IMR-90 (cell line): ENCODE data around the gene STX18. TPM values are rescaled to one million over a fixed set of nuclear protein-coding genes. Genes with fewer than 3 reads are reported as not detected.

Experiments
- ATAC-seq: fragments of 200-7000 bp; cut with Tn5 transposase; 2 replicates; pipeline ENCODE4 v1.9.1; 2020; ENCODE audit warnings: low read depth, mild to moderate bottlenecking, moderate library complexity
- BruUV-seq: library from RNA; stranded (reverse); fragments of 400-500 nt; replicated peaks from 2 replicates; lab custom pipeline; 2021; lab: Mats Ljungman, UMichigan
- CTCF ChIA-PET: fragments of 300-600 bp; formaldehyde crosslinking; extraction: SDS; loops from one replicate; lab custom pipeline; 2021; ENCODE audit warnings: antibody characterized with exemption; lab: Yijun Ruan, JAX
- POLR2A ChIA-PET: fragments of 300-600 bp; sonication (Branson Sonifier 250); formaldehyde crosslinking; loops from one replicate; lab custom pipeline; 2022; ENCODE audit warnings: antibody characterized with exemption; ENCODE audit not compliant: unreplicated experiment; lab: Charles Lee
- DNase-seq: peaks from one replicate; pipeline ENCODE4 v3.0.0; 2013
- H2AFZ ChIP-seq: replicated peaks from 2 replicates; pipeline ENCODE3; 2013; ENCODE audit warnings: low read length, mild to moderate bottlenecking; ENCODE audit not compliant: poor library complexity
- H2AK5ac ChIP-seq: 2 replicates; pipeline ENCODE4 v1.6.1; 2013; ENCODE audit warnings: low read depth, low read length, inconsistent platforms
- H2AK9ac ChIP-seq: replicated peaks from 2 replicates; pipeline ENCODE3; 2013; ENCODE audit warnings: mild to moderate bottlenecking, low read depth, low read length, moderate library complexity; ENCODE audit not compliant: poor library complexity
- H2BK120ac ChIP-seq: 2 replicates; pipeline ENCODE4 v1.6.1; 2013; ENCODE audit warnings: low read depth, low read length, inconsistent platforms
- H2BK15ac ChIP-seq: 3 replicates; pipeline ENCODE4 v1.6.1; 2013; ENCODE audit warnings: low read depth, low read length, inconsistent platforms
- H2BK20ac ChIP-seq: 2 replicates; pipeline ENCODE4 v1.6.1; 2013; ENCODE audit warnings: low read depth, mild to moderate bottlenecking, inconsistent platforms, low read length, moderate library complexity
- H2BK5ac ChIP-seq: 2 replicates; pipeline ENCODE4 v1.6.1; 2013; ENCODE audit warnings: mild to moderate bottlenecking, low read depth, low read length, inconsistent platforms; ENCODE audit not compliant: poor library complexity, severe bottlenecking
- H3K14ac ChIP-seq: replicated peaks from 2 replicates; pipeline ENCODE4 v1.6.1; 2013; ENCODE audit warnings: low read depth, low read length, inconsistent platforms
- H3K18ac ChIP-seq: 2 replicates; pipeline ENCODE4 v1.6.1; 2013; ENCODE audit warnings: low read depth, low read length, control low read depth
- H3K23ac ChIP-seq: 2 replicates; pipeline ENCODE4 v1.6.1; 2013; ENCODE audit warnings: low read depth, low read length, inconsistent platforms
- H3K27ac ChIP-seq: 2 replicates; pipeline ENCODE4 v1.5.1; 2013; ENCODE audit warnings: mild to moderate bottlenecking, control low read depth, low read length; ENCODE audit not compliant: insufficient read depth
- H3K27me3 ChIP-seq: 2 replicates; pipeline ENCODE4 v1.6.1; 2013; ENCODE audit warnings: low read length; ENCODE audit not compliant: control insufficient read depth, insufficient read depth
- H3K36me3 ChIP-seq: 2 replicates; pipeline ENCODE4 v1.6.1; 2013; ENCODE audit warnings: low read length, mixed read lengths; ENCODE audit not compliant: control insufficient read depth, insufficient read depth
- H3K4ac ChIP-seq: 2 replicates; pipeline ENCODE4 v1.6.1; 2013; ENCODE audit warnings: low read depth, low read length, inconsistent platforms
- H3K4me1 ChIP-seq: 2 replicates; pipeline ENCODE4 v1.6.1; 2013; ENCODE audit warnings: low read length, mixed read lengths; ENCODE audit not compliant: control insufficient read depth, insufficient read depth
- H3K4me2 ChIP-seq: 2 replicates; pipeline ENCODE4 v1.6.1; 2013; ENCODE audit warnings: low read depth, mild to moderate bottlenecking, control low read depth, low read length, moderate library complexity
- H3K4me3 ChIP-seq: 2 replicates; pipeline ENCODE4 v1.5.1; 2013; ENCODE audit warnings: low read depth, mild to moderate bottlenecking, control low read depth, low read length, moderate library complexity; ENCODE audit not compliant: insufficient read depth
- H3K56ac ChIP-seq: 2 replicates; pipeline ENCODE4 v1.6.1; 2013; ENCODE audit warnings: low read length, inconsistent platforms; ENCODE audit not compliant: insufficient read depth; ENCODE audit errors: extremely low read depth
- H3K79me1 ChIP-seq, 2 experiments: 2 replicates each; pipeline ENCODE4 v1.6.1; 2013; ENCODE audit warnings: low read length in 2 of 2, inconsistent platforms in 1 of 2, low read depth in 1 of 2
- H3K9ac ChIP-seq: 2 replicates; pipeline ENCODE4 v1.6.1; 2013; ENCODE audit warnings: low read depth, low read length, control low read depth
- H3K9me1 ChIP-seq: 2 replicates; pipeline ENCODE4 v1.6.1; 2013; ENCODE audit warnings: low read length, inconsistent platforms; ENCODE audit not compliant: insufficient read depth
- H3K9me3 ChIP-seq: 2 replicates; pipeline ENCODE4 v1.6.1; 2013; ENCODE audit warnings: low read length; ENCODE audit not compliant: control insufficient read depth, insufficient read depth
- H4K20me1 ChIP-seq: 2 replicates; pipeline ENCODE4 v1.6.1; 2013; ENCODE audit warnings: low read length, inconsistent platforms; ENCODE audit not compliant: insufficient read depth
- H4K5ac ChIP-seq: 2 replicates; pipeline ENCODE4 v1.6.1; 2013; ENCODE audit warnings: mild to moderate bottlenecking, low read depth, low read length, control low read depth
- H4K8ac ChIP-seq, 2 experiments: 2 replicates each; pipeline ENCODE4 v1.6.1; 2013; ENCODE audit warnings: low read depth in 2 of 2, low read length in 2 of 2, control low read depth in 1 of 2, inconsistent platforms in 1 of 2
- H4K91ac ChIP-seq: 2 replicates; pipeline ENCODE4 v1.6.1; 2013; ENCODE audit warnings: low read depth, low read length, inconsistent platforms; ENCODE audit not compliant: insufficient read depth
- BHLHE40 ChIP-seq: fragments of 150-350 bp; IDR thresholded peaks from 2 replicates; pipeline ENCODE4 v1.6.1; 2016; ENCODE audit warnings: mild to moderate bottlenecking, low read depth, low read length
- CTCF ChIP-seq: conservative IDR thresholded peaks from 2 replicates; pipeline ENCODE4 v1.5.1; 2012; ENCODE audit warnings: mild to moderate bottlenecking, low read depth, low read length, improper control_type of control experiment
- ELK1 ChIP-seq: fragments of 150-350 bp; IDR thresholded peaks from 2 replicates; pipeline ENCODE4 v1.6.1; 2016; ENCODE audit warnings: low read depth, mild to moderate bottlenecking, low read length, moderate library complexity, borderline replicate concordance
- FOS ChIP-seq: fragments of 150-350 bp; IDR thresholded peaks from 2 replicates; pipeline ENCODE4 v1.6.1; 2016; ENCODE audit warnings: low read depth, low read length
- POLR2A ChIP-seq: IDR thresholded peaks from 2 replicates; pipeline ENCODE4 v1.6.1; 2012; ENCODE audit warnings: mild to moderate bottlenecking, low read depth, low read length
- SMC3 ChIP-seq: fragments of 150-350 bp; IDR thresholded peaks from 2 replicates; pipeline ENCODE4 v1.6.1; 2016; ENCODE audit warnings: low read depth, mild to moderate bottlenecking, antibody characterized with exemption, low read length, moderate library complexity
- WGBS, 2 experiments: methylation state at CpG; one replicate each; pipeline versions ENCODE4 v1.1.5 to v1.1.7; 2013; ENCODE audit warnings: missing lambda C conversion rate in 2 of 2; ENCODE audit not compliant: insufficient read length in 1 of 2; ENCODE audit errors: extremely low coverage in 2 of 2; 5-methylcytosine and 5-hydroxymethylcytosine counted together
- dilution Hi-C: fragments of 300-500 bp; cut with HindIII; formaldehyde crosslinking; loops from one replicate; pipeline ENCODE4 v1.14.3; 2018; ENCODE audit warnings: low sequenced_read_pairs; ENCODE audit not compliant: unreplicated experiment
- in situ Hi-C: fragments of 300-500 bp; cut with MboI; formaldehyde crosslinking; loops from 3 replicates; pipeline ENCODE4 v1.14.3; 2019; ENCODE audit warnings: low sequenced_read_pairs, inconsistent platforms, mixed read lengths
- intact Hi-C: fragments of 100-400 bp; cut with micrococcal nuclease; formaldehyde crosslinking; loops from 2 replicates; pipeline ENCODE4 v1.10.0; 2022
- polyA plus RNA-seq, 3 experiments: library from polyadenylated mRNA; depleted of rRNA; stranded (reverse); fragments of >200 nt; gene quantifications; 2 replicates each; pipeline ENCODE4 v1.2.3, GENCODE V29; 2012; ENCODE audit warnings: low replicate concordance in 1 of 3
- total RNA-seq: library from RNA; depleted of rRNA; stranded (reverse); fragments of >200 nt; gene quantifications from 2 replicates; pipeline ENCODE4 v1.2.3, GENCODE V29; 2012

Gene STX18
- total and polyA plus RNA-seq, 2 of the 4 experiments (the other 2 are of a cell fraction): 20.1 to 23.4 TPM

GRCh38 chr4:4388311-4388790 lies 153.5 kb downstream of the STX18 start:
- Histone ChIP-seq H2AK9ac (peak overlapping the region; percentile 6), H3K14ac (no peak overlapping the region), H4K8ac (no peak overlapping the region), H3K56ac (no peak overlapping the region), H3K4me2 (no peak overlapping the region; the same call in 1 of the 2 replicates), H2BK120ac (no peak overlapping the region), H2BK5ac (no peak overlapping the region), H3K23ac (no peak overlapping the region), H2BK15ac (no peak overlapping the region), H2AK5ac (no peak overlapping the region), H3K27ac (no peak overlapping the region), H3K9ac (no peak overlapping the region), H2BK20ac (no peak overlapping the region), H4K20me1 (no peaks in the 10 kb centered on the region; the same call in 1 of the 2 replicates), H3K79me1 (no peaks in the 10 kb centered on the region), H3K4me3 (no peak overlapping the region), H4K91ac (no peak overlapping the region), H3K18ac (no peak overlapping the region), H3K9me1 (no peaks in the 10 kb centered on the region), H4K5ac (no peak overlapping the region), H3K27me3 (peaks cover 81% of the 10 kb centered on the region), H3K4ac (no peak overlapping the region), H3K4me1 (peaks cover 4% of the 10 kb centered on the region; the same call in 1 of the 2 replicates), H3K36me3 (no peaks in the 10 kb centered on the region; the same call in 1 of the 2 replicates), H2AFZ (no peak overlapping the region), H3K9me3 (no peaks in the 10 kb centered on the region)
- dilution Hi-C loops: no loop called here
- TF ChIP-seq CTCF (no peak), FOS (no peak), ELK1 (no peak), SMC3 (no peak), POLR2A (no peak), BHLHE40 (no peak)
- ATAC-seq (no peak), DNase-seq (no peak)
- no TSS peak for BruUV-seq
- CTCF ChIA-PET: no interaction called here
- intact Hi-C loops: no loop called here
- in situ Hi-C loops: no loop called here
- POLR2A ChIA-PET: no interaction called here
- no CpG with 5 or more reads among the region's 8 CpGs for WGBS, 2 experiments
